Head of caudate nucleus (tissue), 42 donors: ENCODE results near the gene DEK.
"Not testable (repeated sequence)": the region's sequence is repeated elsewhere in the genome, so short reads cannot be mapped to it uniquely, and the experiment has no call there.

Experiments used
- DNase-seq, 42 donors: peaks; one replicate each; pipeline versions ENCODE4 v3.0.0 to v3.0.0-alpha.2; 2020 to 2021; ENCODE audit warnings: mixed read lengths in 7 of 42
- intact Hi-C: fragments of 100-400 bp; cut with DNase I; formaldehyde crosslinking; loops from one replicate; pipeline ENCODE4 v1.15.0; 2022

DEK gene

DNA sequence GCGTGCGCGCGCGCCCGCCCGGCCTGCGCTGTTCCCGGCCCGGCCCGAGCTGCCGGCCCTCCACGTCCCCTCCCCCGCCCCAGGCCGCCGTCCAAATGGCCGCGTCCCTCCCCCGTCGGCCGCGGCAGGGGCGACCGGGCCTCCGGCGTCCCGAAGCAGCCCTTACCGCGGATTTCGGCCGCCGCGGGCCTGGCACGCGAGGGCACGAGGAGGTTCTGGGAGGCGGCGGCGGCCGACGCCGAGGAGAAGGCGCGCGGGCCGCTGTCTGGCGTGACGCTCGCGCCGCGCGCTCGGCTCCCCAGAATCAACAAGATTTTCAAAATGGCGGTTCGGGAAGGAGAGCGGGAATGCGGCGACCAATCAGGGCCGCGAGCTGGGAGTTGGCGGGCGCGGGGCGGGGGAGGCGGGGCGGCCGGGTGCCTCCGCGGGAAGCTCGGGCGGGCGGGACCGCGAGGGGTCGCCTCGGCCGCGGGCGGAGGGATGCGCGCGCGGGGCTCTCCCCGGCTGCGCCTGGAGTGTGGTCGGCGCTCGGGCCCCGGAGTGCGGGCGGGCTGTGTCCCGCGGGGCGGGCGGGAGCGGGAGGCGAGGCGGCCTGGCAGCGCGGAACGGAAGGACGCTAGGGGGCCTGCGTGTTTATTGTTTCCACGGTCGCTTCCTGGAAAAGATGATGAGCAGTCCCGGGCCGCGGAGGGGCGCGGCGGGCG, at the start of gene DEK:
DEK (minus strand) TSS at position 312 of the 704 bp plus-strand sequence. CDS start 543 bp downstream, outside the sequence.
- intact Hi-C loops, result loop anchor here (2.0 to 5.0 kb wide), 2 partner anchors 110 to 277 kb away; partner anchors contain the start of genes KDM1B, KIF13A and TPMT
- DNase-seq, result peak; percentile 71 to 95 (median 89)

- intact Hi-C loops, result no loop called here
- DNase-seq, result no peak
These were observed 48.0 kb upstream of the DEK start for GRCh38 chr6:18312368-18312767.

DNA sequence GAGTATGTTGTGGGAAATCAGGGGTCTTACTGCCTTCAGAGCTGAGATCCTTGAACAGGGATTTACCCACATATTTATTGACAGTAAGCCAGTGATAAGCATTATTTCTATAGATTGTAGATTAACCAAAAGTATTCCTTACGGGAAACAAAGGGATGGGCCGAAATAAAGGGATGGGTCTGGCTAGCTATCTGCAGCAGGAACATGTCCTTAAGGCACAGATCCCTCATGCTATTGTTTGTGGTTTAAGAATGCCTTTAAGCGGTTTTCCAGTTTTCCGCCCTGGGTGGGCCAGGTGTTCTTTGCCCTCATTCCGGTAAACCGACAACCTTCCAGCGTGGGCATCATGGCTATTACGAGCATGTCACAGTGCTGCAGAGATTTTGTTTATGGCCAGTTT, 45.7 kb upstream of the DEK start:
- intact Hi-C loops, DNase-seq: not testable (repeated sequence)

GRCh38 chr6:18309046-18309445, 44.7 kb upstream of the DEK start:
- no peak for DNase-seq
- intact Hi-C loops, result no loop called here

GRCh38 chr6:18308070-18308735, 43.9 kb upstream of the DEK start:
- DNase-seq, result no peak
- intact Hi-C loops, result no loop called here

GRCh38 chr6:18306977-18307376, 42.6 kb upstream of the DEK start:
- DNase-seq, result no peak
- intact Hi-C loops, result no loop called here

DNA sequence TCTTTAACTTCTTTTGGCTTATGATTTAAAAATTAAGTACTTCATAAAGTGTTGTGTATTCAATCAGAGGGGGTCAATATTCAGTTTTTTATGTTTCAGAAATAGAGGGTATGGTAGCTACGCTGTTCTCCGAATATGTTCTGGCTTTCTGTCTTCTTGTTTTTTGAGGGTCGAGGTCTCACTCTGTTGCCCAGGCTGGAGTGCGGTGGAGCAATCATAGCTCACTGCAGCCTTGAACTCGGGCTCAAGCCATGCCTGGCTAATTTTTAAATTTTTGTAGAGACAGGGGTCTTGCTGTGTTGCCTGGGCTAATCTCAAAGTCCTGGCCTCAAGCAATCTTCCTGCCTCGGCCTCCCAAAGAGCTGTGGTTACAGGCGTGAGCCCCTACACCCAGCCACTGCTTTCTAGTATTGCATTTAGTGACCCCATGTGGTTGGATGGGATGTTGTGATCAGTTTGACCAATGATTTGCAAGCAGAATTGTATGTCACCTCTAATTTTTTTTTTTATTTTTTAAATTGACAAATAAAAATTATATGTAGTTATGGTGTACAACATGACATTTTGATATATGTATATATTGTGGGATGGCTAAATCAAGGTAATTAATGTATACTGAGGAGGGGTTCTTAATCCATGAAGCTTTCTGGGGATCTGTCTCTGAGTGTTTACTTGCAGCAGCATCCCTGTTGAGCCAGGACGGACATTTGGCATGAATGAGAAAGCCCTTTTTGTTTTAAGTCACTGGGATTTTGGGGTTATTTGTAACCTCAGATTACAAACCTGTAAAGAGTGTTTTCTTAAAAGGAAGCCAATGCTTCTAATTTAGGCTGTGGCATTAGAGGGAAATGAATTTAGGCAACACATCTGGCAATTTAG, 38.5 kb upstream of the DEK start:
- intact Hi-C loops, result no loop called here

DNA sequence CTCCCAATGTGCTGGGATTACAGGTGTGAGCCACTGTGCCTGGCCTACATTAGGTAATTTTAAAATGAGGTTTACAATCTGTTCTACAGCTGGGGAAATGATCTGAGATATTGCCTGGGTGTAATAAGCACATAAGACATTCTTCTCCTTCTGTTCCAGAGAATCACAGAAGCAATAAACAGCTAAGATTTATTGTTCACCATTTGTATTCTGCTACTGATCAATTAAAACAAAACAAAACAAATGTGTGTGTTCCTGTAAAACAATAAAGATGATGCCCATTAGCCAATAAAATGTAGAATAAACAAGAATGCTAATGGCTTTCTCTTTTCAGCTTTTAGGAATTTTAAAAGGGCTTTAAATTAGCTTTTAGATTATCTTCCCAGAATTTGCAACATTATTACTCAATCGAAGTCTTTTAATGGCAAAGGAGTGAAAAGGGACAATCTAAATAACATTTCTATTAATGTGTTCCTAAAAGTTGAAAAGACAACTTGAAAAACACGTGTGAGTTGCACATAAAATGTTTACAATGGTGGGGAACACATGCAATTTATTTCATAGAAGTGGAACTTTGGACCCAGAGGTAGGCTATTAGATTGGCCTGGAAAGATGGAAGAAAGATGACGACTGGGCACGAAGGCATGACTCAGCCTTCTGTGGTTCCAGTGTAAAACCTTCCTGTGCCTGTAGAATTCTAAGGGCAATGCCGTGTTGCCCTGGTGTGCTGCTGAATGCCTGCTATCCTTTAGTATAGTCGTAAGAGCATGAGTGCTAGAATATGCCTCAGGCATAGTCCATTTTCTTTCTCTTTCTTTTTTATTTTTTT, 29.0 kb upstream of the DEK start:
- no peak for DNase-seq
- intact Hi-C loops, result no loop called here

More for the DNA sequence above, 38.5 kb upstream of the DEK start:
- DNase-seq, result peak in 4 of 42 donors; percentile 5 to 28 (median 14)

DNA sequence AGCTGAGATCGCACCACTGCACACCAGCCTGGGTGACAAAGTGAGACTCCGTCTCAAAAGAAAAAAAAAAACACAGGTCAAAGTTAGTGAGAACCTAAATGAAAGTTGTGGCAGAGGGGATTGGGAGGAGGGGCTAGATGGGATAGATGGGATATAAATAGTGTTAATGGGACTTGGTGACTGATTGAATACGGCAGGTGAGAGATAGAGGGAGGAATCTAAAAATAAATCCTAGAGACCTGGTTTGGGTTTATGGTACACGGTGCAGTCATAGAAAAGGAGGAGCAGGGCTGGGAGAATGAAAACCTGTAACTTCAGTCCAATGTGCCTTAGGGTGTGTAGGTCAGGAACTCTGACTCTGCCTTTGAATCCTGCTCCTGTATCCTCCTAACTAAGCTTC, 25.0 kb upstream of the DEK start:
- no peak for DNase-seq
- intact Hi-C loops, result loop anchor here (10.0 kb wide), 1 partner anchor 1184 kb away; the partner anchor contains the start of gene STMND1

GRCh38 chr6:18284261-18284660, 19.9 kb upstream of the DEK start:
- intact Hi-C loops, result loop anchor here (10.0 kb wide), 1 partner anchor 1179 kb away; the partner anchor contains the start of gene STMND1
- DNase-seq, result no peak

DNA sequence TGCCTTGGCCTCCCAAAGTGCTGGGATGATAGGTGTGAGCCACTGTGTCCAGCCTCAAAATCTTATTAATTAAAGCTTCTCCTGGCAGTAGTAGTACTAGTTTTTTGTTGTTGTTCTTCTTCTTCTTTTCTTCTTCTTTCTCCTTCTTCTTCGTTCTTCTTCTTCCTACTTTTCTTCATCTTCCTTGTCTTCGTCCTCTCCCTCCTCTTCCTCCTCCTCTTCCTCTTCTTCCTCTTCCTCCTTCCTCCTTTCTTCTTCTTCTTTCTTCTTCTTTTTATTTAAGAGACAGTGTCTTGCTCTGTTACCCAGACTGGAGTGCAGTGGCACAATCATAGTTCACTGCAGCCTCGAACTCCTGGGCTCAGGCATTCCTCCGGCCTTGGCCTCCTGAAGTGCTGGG, 17.2 kb upstream of the DEK start:
- intact Hi-C loops, result loop anchor here (10.0 kb wide), 1 partner anchor 1177 kb away; the partner anchor contains the start of gene STMND1
- DNase-seq, result no peak

- DNase-seq, result no peak
- intact Hi-C loops, result loop anchor here (10.0 kb wide), 1 partner anchor 1175 kb away; the partner anchor contains the start of gene STMND1
These were observed 15.8 kb upstream of the DEK start for GRCh38 chr6:18280084-18280483.

- intact Hi-C loops, result no loop called here
- no peak for DNase-seq
These were observed 15.1 kb upstream of the DEK start for GRCh38 chr6:18279422-18279821.

GRCh38 chr6:18277237-18278006, 13.1 kb upstream of the DEK start:
- DNase-seq, result peak in 2 of 42 donors; percentile 16 to 29
- intact Hi-C loops, result no loop called here

DNA sequence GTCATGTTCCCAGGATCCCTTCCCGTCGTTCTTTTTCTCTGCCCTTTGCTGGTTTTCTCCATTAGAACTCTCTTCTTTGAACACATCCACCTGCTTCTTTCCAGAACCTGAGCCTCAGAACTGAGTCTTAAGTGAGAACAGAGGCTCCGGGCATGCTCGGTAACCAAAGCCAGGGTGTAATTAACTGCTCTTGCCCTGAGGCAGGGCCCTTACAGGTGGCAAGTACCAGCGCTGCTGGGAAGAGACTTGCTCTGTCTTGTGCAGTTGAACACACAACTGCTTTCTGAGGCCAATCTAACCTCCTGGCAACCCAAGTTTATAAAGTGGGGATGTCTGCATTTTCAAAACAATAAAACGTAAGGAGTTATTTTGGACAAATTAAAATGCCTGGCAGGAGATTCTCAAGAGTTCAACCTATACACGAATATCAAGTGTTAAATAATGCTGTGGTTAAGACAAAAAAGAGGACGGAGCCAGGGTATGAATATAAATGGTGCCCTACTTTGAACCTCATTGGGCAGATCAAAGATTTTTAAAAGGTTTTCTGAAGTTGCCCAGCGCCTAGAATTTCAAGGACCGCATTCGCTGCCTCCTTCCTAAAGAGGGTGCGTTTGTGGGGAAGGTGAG, 12.4 kb upstream of the DEK start:
- DNase-seq, result no peak

GRCh38 chr6:18270216-18270615, 5.9 kb upstream of the DEK start:
- DNase-seq, result no peak
- intact Hi-C loops, result no loop called here

More for the DNA sequence above, 12.4 kb upstream of the DEK start:
- intact Hi-C loops, result no loop called here

DNA sequence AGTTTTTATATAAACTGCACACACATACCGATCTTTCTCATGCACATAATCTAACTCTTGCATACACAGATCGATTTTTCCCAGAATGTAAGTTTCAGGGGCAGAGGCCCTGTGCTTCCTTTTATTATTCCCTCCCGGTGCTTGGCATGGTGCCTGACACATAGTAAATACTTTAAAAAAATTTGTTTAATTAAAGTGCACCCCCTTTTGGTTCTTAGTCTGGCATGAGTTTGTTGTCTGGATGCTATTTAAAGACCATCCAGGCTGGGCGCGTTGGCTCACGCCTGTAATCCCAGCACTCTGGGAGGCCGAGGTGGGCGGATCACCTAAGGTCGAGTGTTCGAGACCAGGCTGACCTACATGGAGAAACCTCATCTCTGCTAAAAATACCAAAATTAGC, 5.4 kb upstream of the DEK start:
- no peak for DNase-seq
- intact Hi-C loops, result no loop called here
